Rectal smooth muscle tissue (tissue), 1 donor: ENCODE measurements around the gene ROBO1.

Source experiments
- H3K27ac ChIP-seq: one replicate; pipeline ENCODE4 v1.7.0; 2013; ENCODE audit warnings: low read depth, low read length, inconsistent platforms
- H3K27me3 ChIP-seq: one replicate; pipeline ENCODE4 v1.7.0; 2013; ENCODE audit warnings: low read length; ENCODE audit not compliant: control insufficient read depth, insufficient read depth
- H3K36me3 ChIP-seq: one replicate; pipeline ENCODE4 v1.7.0; 2013; ENCODE audit warnings: low read length; ENCODE audit not compliant: control insufficient read depth, insufficient read depth
- H3K4me1 ChIP-seq: one replicate; pipeline ENCODE4 v1.7.0; 2013; ENCODE audit warnings: low read length; ENCODE audit not compliant: control insufficient read depth, insufficient read depth
- H3K4me3 ChIP-seq: one replicate; pipeline ENCODE4 v1.7.0; 2013; ENCODE audit warnings: low read length
- H3K9ac ChIP-seq: one replicate; pipeline ENCODE4 v1.7.0; 2013; ENCODE audit warnings: low read length

ROBO1 gene

DNA sequence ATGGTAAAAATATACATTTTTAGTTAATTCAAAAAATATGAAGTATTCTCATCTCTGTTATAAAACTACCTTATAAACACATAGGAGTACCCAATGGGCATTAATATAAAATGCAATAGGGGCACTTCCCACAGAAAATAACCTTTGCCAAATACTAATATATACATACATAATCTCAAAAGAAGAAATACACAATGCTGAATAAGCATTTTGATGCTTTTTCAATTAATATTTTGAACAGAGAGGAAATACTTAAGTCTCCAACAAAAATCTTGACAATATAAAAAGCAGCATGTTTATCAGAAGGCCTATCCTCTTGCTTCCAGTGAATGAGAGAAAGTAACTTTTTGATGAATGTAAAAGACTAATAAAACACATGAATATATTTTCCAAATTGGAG is 110.7 kb downstream of the ROBO1 start:
- Histone ChIP-seq H3K27me3 (no peaks in the 10 kb centered on the region), H3K4me3 (no peak overlapping the region), H3K27ac (no peak overlapping the region), H3K4me1 (no peaks in the 10 kb centered on the region), H3K9ac (no peak overlapping the region), H3K36me3 (no peaks in the 10 kb centered on the region)

DNA sequence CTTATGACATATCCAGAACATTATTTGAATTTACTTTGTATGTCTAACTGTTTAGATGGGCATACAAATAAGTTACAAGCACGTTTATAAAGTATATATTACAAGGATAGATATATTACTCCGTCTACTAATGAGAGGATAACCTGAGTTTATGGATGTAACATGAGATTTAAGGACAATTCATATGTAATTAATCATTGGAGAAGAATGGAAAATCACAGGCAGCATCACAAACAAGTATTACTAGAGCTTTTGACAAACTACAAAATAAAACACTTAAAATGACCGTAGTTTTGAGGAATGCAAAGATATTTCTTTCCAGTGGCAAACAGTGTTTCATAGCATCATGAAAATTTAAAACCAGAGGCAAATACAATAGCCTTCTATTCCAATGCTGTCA is 113.8 kb downstream of the ROBO1 start:
- Histone ChIP-seq H3K4me3 (no peak overlapping the region), H3K9ac (no peak overlapping the region), H3K27ac (no peak overlapping the region), H3K4me1 (no peaks in the 10 kb centered on the region), H3K27me3 (no peaks in the 10 kb centered on the region), H3K36me3 (no peaks in the 10 kb centered on the region)

DNA sequence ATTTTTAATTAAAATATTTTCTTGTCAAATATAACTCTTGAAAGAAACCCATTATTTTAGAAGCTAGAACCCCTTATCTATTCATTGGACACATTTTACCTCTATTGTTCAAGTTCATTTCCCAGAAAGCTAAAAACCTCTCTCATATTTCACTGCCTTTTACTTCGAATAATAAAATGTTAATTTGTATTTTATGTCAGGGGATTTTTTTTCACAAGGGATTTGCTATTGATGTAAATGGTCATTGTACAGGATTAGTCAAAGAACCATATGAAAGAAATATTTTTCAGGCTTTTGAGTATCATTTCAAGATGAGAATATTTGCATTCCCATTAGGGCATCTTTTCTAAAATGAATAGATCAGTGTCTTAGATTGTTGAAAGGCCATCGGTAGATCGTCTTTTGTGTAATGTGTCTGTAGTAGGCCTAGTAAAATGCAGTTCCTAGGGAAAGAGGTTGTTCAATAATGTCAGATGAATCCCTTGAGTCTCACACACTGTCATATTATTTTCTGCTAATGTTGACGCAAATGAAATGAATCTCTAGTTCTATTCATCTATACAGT is 114.5 kb downstream of the ROBO1 start:
- H3K27me3 ChIP-seq = no peaks in the 10 kb centered on the region
- H3K27ac ChIP-seq = no peak overlapping the region
- no peak overlapping the region for H3K4me3 ChIP-seq
- no peaks in the 10 kb centered on the region for H3K36me3 ChIP-seq
- H3K9ac ChIP-seq = no peak overlapping the region
- no peaks in the 10 kb centered on the region for H3K4me1 ChIP-seq

DNA sequence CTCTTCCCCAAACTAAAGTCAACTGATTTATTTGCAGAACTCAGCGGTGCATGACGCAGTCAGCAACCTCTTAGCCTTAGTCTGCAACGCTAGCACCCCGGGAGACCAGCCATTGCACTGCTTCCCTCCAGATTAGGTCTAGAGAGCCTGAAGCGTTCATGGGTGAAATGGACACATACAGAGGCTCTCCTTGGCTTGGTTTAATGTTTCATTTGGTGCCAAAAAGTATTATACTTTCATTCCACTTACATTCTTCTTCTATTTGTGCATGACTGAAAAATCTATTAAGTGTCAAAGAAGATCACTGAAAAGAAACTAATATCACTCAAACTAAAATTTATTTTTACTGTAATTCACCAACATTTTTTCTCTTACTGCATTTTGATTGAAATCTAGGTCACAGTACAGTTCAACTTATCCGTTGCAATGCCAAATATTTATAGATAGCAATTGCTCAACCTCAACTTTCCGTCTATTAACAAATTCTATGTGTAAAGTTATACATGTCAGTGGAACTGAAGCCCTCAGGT is 116.2 kb downstream of the ROBO1 start:
- Histone ChIP-seq H3K36me3 (no peaks in the 10 kb centered on the region), H3K27me3 (no peaks in the 10 kb centered on the region), H3K9ac (no peak overlapping the region), H3K4me1 (no peaks in the 10 kb centered on the region), H3K27ac (no peak overlapping the region), H3K4me3 (no peak overlapping the region)

DNA sequence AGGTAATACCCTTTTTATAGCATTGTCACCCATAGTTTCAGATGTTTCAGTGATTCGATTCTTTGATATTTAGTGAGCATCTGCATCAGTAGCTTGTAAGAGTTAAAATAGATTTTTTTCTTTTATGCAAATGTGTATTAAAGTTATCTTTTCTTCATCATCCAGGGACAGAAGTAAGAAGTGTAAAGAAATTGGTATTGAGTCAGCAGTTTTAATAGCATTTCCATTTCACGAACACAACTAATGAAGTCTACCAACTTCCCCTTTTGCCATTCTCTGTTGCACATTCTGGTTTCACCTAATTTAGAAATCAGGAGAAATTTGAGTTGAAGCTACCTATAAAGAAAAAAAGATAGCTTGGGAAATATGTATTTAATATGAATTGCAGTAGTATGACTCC is 127.9 kb downstream of the ROBO1 start:
- no peaks in the 10 kb centered on the region for H3K27me3 ChIP-seq
- no peak overlapping the region for H3K9ac ChIP-seq

DNA sequence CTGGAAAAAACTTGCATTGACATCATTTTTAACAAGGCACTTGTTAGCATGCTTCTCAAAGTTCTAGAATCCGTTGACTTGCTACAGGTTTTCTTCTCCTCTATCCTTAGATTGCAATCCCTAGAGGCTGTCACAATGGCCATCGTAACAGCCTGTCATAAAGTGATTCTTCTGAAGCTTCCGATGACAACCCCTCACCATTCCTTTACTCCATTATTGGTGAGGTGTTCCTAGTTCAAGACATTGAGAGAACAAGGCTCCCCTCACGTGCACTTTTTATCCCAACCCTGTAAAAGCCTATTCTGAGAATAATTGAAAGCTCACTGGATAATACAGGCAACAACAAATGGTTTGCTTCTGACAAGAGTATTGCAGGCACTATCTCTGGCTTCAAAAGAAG is 131.4 kb downstream of the ROBO1 start:
- Histone ChIP-seq H3K36me3 (no peaks in the 10 kb centered on the region), H3K4me1 (no peaks in the 10 kb centered on the region), H3K4me3 (no peak overlapping the region), H3K27ac (no peak overlapping the region), H3K9ac (no peak overlapping the region), H3K27me3 (no peaks in the 10 kb centered on the region)

More for the DNA sequence above, 127.9 kb downstream of the ROBO1 start:
- no peaks in the 10 kb centered on the region for H3K36me3 ChIP-seq
- no peak overlapping the region for H3K27ac ChIP-seq
- H3K4me1 ChIP-seq = no peaks in the 10 kb centered on the region
- H3K4me3 ChIP-seq = no peak overlapping the region

DNA sequence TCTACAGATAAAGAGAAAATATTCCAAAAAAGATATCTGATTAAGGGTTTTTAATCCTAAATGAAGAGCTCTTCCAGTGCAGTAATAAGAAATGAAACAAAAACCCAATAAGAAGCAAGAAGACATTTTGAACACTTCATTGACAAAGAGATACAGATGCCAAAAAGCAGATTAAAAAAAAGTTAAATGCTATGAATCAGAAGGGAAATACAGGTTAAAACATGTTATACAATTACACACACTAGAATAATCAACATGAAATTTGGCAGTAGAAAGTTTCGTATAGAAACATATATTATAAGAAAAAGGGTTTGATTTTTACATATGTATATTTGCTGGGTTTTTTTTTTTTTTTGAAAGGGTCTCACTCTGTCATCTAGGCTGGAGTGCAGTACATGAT is 135.0 kb downstream of the ROBO1 start:
- no peak overlapping the region for H3K9ac ChIP-seq
- H3K36me3 ChIP-seq = no peaks in the 10 kb centered on the region
- no peaks in the 10 kb centered on the region for H3K27me3 ChIP-seq
- no peak overlapping the region for H3K27ac ChIP-seq
- no peaks in the 10 kb centered on the region for H3K4me1 ChIP-seq
- H3K4me3 ChIP-seq = no peak overlapping the region

DNA sequence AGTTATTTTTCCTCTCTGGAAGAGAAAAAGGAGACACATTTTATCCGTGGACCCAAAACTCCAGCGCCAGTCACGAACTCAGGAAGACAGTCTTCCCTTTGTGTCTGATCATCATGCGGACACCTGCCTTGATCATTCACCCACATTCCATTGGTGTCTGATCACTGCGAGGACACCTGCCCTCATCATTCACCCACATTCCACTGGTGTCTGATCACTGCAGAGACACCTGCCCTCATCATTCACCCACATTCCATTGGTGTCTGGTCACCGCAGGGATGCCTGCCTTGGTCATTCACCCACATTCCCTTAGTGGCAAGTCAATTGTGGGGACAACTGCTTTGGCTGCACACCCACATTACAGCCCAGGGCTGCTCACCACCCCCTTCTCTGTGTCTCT is 148.9 kb downstream of the ROBO1 start:
- H3K27me3 ChIP-seq = no peaks in the 10 kb centered on the region
- no peaks in the 10 kb centered on the region for H3K36me3 ChIP-seq
- no peak overlapping the region for H3K4me3 ChIP-seq
- H3K27ac ChIP-seq = no peak overlapping the region
- no peaks in the 10 kb centered on the region for H3K4me1 ChIP-seq
- no peak overlapping the region for H3K9ac ChIP-seq

DNA sequence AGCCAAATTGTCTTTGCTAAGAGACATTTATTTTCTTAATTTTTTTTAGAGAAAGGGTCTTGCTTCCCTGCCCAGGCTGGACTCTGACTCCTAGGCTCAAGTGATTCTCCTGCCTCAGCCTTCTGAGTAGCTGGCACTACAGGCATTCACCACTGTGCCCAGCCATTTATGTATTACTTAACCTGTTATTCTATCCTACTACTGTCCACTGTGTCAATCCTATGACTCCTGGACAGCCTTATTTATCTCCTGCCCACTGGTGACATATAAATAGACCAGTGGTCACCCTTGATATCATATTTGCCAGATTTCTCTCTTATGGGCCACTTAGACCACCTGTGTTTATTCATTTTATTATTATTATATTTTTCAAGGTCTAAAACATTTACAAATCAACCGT is 161.4 kb downstream of the ROBO1 start:
- Histone ChIP-seq H3K4me1 (no peaks in the 10 kb centered on the region), H3K36me3 (no peaks in the 10 kb centered on the region), H3K27ac (no peak overlapping the region), H3K9ac (no peak overlapping the region), H3K4me3 (no peak overlapping the region), H3K27me3 (no peaks in the 10 kb centered on the region)

DNA sequence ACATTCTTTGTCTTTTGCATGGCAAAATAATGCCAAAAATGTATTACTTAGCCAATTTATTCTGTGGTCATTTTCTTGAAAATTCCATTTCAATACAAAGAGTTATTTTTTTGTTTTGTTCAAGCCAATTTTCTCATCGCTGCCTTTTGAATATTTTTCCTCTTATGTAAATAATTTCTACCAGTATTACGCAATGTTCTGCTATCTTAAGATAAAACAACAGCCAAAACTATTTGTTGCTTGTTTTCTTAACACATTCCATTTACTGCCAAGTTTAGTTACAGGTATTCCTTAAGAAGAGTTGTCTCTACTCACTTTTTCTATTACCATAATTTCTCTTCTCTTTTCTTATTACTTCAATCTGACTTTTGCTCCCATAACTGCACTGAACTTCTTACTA is 163.1 kb downstream of the ROBO1 start:
- Histone ChIP-seq H3K27me3 (no peaks in the 10 kb centered on the region), H3K4me1 (no peaks in the 10 kb centered on the region), H3K36me3 (no peaks in the 10 kb centered on the region), H3K9ac (no peak overlapping the region), H3K4me3 (no peak overlapping the region), H3K27ac (no peak overlapping the region)

DNA sequence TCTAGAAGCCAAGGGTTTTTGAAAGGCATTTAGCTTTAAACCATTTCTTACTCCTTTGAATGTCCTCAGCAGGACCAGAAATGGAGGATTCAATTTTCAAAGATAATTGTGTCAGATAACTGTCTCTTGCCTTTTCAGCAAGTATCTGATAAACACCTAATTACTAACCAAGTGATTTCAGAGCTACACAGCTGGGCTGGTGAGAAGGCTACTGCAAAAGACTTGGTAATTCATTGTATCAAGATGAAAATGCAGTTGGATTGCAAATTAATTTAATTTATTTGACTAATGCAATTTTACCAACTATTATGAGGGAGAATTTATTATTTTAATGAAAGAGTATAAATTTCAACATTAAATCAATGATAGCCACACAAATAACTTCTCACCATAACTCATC is 165.4 kb downstream of the ROBO1 start:
- Histone ChIP-seq H3K27ac (no peak overlapping the region), H3K27me3 (no peaks in the 10 kb centered on the region), H3K9ac (no peak overlapping the region), H3K36me3 (no peaks in the 10 kb centered on the region), H3K4me1 (no peaks in the 10 kb centered on the region), H3K4me3 (no peak overlapping the region)

DNA sequence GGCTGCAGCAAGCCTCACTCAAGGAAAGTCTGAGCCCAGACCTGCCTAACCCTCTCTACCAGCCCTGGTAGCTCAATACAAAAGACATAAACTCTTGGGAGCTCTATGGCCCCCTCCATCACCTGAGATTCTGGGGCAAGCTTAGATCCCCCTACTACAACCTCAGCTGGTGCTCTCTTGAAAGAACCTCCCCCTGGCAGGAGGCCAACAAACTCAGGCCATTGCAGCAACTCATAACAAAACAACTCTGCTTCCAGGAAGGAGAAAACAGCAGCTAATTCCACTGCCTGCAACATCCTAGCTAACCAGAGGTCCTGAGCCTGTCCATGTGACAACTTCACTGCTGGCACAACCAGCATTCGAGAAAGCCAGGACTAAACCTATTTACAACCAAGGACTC is 169.2 kb downstream of the ROBO1 start:
- Histone ChIP-seq H3K9ac (no peak overlapping the region), H3K4me1 (no peaks in the 10 kb centered on the region), H3K36me3 (no peaks in the 10 kb centered on the region), H3K27ac (no peak overlapping the region), H3K27me3 (no peaks in the 10 kb centered on the region), H3K4me3 (no peak overlapping the region)

DNA sequence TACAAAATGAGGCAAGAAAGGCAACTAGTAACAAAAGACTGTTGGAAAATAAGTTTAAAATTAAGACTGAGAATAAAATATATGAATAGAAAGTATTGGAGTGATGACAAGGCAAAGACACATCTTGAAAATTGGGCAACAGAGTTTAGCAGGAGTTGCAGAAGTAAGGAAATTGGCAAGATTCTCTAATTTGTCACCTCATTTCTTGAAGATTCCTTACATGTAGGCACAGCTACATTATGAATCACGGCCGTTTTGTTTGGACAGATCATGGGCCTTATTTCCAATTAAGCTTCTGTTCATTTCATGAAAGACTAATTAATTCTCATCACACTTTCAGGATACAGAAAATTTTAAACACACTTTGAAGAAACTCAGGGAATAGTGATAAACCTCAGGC is 170.1 kb downstream of the ROBO1 start:
- Histone ChIP-seq H3K9ac (no peak overlapping the region), H3K4me3 (no peak overlapping the region), H3K27ac (no peak overlapping the region), H3K27me3 (no peaks in the 10 kb centered on the region), H3K36me3 (no peaks in the 10 kb centered on the region), H3K4me1 (no peaks in the 10 kb centered on the region)
